Activated naive CD8-positive, alpha-beta T cell treated with anti-CD3 and anti-CD28 coated beads, Interleukin-2, amount 10 ng/mL, durations not matched to agents 7 days and 5 days (primary cell): ENCODE data around the gene AOX1. TPM values are rescaled to one million over a fixed set of nuclear protein-coding genes. Genes with fewer than 3 reads are reported as not detected.

ENCODE experiments used
- ATAC-seq: fragments of 150-1000 bp; cut with Tn5 transposase; one replicate; pipeline ENCODE4 v1.10.0; 2021; ENCODE audit warnings: low read depth, moderate library complexity
- POLR2A ChIA-PET: fragments of 350-600 bp; sonication (Branson Sonifier 250); formaldehyde crosslinking; loops from one replicate; lab custom pipeline; 2021; ENCODE audit warnings: antibody characterized with exemption; lab: Charles Lee
- DNase-seq: peaks from one replicate; pipeline ENCODE4 v3.0.0; 2021
- H3K27ac Mint-ChIP-seq: one replicate; pipeline ENCODE4 v1.8.0; 2022; ENCODE audit warnings: mild to moderate bottlenecking, mixed read lengths
- H3K27me3 Mint-ChIP-seq: one replicate; pipeline ENCODE4 v1.8.0; 2022; ENCODE audit warnings: mild to moderate bottlenecking, moderate library complexity, mixed read lengths
- H3K36me3 Mint-ChIP-seq: one replicate; pipeline ENCODE4 v1.8.0; 2021; ENCODE audit warnings: mild to moderate bottlenecking, mixed read lengths
- H3K4me1 Mint-ChIP-seq: one replicate; pipeline ENCODE4 v1.8.0; 2021; ENCODE audit warnings: mixed read lengths
- H3K4me3 Mint-ChIP-seq: one replicate; pipeline ENCODE4 v1.8.0; 2022; ENCODE audit warnings: mild to moderate bottlenecking, moderate library complexity, mixed read lengths
- H3K9me3 Mint-ChIP-seq: one replicate; pipeline ENCODE4 v1.8.0; 2021; ENCODE audit warnings: mixed read lengths
- total RNA-seq, 2 experiments: library from RNA; stranded (reverse); gene quantifications; one replicate each; pipeline ENCODE4 v1.2.3, GENCODE V29; 2021

Gene AOX1
- total RNA-seq, 2 experiments from 2014 or later, result not detected

DNA sequence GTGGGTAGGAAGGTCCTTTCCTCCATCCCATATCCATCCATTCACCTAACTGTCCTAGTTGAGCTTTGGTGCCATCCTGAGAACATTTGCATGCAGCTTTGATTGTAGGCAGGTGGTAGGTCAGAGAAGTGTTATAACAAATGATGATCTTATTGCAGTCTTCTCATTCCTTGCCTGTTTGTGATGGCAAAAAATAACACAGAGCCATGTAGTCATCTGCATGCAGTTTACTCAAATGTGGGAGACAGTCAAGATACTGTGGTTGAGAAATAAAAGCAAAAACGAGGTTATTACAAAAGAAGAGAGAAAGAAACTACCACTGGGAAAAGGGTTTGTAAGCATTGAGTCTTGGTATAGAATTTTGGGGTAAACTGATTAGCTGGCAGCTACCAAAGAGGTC lies 66.3 kb downstream of the AOX1 start:
- peaks cover 20% of the 10 kb centered on the region for H3K27me3 Mint-ChIP-seq
- DNase-seq, result no peak
- H3K36me3 Mint-ChIP-seq, result no peaks in the 10 kb centered on the region
- POLR2A ChIA-PET, result no interaction called here
- no peak overlapping the region for H3K4me3 Mint-ChIP-seq
- H3K4me1 Mint-ChIP-seq, result no peaks in the 10 kb centered on the region
- ATAC-seq, result no peak
- no peak overlapping the region for H3K27ac Mint-ChIP-seq
- H3K9me3 Mint-ChIP-seq, result no peaks in the 10 kb centered on the region

DNA sequence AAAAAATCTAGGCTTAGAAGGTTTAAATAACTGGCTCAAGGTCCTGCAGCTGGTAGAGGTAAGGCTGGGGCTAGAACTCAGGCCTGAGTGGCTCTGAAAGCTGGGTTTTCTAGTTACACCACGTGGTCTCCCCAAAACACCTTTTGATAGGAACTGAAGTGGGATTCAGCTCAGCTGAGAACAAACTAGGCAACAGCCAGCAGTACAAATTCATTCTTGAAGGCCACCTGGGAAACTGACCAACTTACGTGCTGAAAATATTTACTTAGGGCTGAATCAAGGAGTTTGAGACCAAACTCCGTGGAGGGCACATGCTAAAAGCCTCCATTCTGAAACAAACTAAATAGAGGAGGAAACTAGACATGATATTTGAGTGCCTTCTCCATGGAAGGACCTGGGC lies 67.2 kb downstream of the AOX1 start:
- Mint-ChIP-seq H3K9me3 (no peaks in the 10 kb centered on the region), H3K4me3 (no peak overlapping the region), H3K36me3 (no peaks in the 10 kb centered on the region), H3K27me3 (peaks cover 18% of the 10 kb centered on the region), H3K27ac (no peak overlapping the region), H3K4me1 (no peaks in the 10 kb centered on the region)
- DNase-seq, result no peak
- POLR2A ChIA-PET, result no interaction called here
- no peak for ATAC-seq

DNA sequence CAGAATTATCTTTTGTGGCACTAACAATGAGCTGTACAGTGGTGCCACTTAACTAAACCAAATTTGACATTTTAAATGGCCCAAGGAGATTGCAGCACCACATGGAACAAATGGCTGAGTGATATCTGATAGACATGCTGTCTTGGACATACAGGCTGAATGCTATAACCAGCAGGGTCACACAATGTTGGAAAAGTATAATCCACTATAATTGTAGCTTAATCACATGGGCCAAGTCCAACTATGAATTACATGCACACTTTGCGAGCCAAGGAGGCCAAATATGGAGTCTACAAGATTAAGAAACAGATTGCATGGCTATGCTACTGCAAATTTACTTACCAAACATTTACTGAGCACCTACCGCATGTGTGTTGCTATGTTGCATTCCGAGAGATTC lies 69.0 kb downstream of the AOX1 start:
- no peak for ATAC-seq
- Mint-ChIP-seq H3K4me1 (no peaks in the 10 kb centered on the region), H3K27me3 (peaks cover 17% of the 10 kb centered on the region), H3K4me3 (no peak overlapping the region), H3K27ac (no peak overlapping the region), H3K9me3 (no peaks in the 10 kb centered on the region), H3K36me3 (no peaks in the 10 kb centered on the region)
- POLR2A ChIA-PET, result no interaction called here
- no peak for DNase-seq

DNA sequence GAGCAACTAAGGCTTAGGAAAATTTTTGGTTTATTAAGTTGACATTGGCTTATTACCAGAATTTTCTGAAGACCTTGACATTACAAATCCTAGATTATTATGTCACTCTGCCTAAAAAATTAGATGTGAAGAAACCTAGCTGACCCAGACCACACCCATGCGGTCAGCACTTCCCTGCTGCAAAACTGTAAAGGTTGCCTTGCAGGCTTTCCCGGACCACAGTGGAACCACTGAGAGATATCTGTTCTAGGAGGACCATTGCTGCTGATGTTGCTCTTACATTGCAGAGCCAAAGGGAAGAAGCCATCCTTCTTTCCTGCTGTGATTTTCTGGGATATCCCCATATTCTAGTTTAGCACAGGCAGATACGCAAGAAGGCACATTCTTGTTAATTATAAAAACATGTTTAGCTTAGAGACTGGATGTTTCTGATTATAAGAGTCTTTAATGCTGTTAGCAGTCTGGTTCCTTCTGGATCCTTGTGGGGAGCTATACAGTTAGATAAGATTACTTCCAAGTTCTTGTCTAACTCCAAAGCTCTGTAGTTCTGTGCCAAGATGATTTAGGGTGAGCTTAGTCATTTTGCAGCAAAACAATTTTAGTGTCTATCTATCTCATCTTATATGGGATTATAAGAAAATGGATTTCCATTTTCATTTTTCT lies 70.2 kb downstream of the AOX1 start:
- no peaks in the 10 kb centered on the region for H3K36me3 Mint-ChIP-seq
- no peaks in the 10 kb centered on the region for H3K9me3 Mint-ChIP-seq
- ATAC-seq, result no peak
- no peaks in the 10 kb centered on the region for H3K4me1 Mint-ChIP-seq
- peaks cover 24% of the 10 kb centered on the region for H3K27me3 Mint-ChIP-seq
- H3K4me3 Mint-ChIP-seq, result no peak overlapping the region
- no peak for DNase-seq
- POLR2A ChIA-PET, result no interaction called here
- H3K27ac Mint-ChIP-seq, result no peak overlapping the region

DNA sequence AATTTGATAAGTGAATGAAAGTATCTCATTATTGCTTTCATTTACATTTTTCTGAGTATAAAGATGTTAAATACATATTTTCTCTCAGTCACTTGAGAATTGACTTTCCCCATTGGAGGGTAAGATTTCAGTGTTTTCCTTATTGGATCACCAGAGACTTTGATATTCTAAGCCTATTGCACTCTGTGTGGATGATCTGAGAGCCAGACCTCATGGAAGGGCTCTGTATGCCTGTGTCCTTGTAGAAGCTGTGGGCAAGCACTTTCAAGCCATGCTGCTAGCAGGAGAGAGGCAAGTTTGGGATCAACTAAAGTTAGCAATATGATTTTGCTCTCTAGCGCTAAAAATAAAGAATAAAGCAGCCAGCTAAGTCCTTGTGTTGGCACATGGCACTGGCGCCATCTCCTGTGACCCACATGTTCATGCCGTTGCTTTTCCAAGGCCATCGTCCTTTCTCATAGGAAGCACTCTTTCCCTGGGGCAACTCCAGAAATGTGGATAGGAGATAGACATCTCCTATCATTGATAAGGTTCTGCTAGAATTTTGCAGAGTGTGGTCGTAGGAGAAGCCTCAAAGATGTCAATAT lies 72.6 kb downstream of the AOX1 start:
- POLR2A ChIA-PET, result no interaction called here
- no peak overlapping the region for H3K27ac Mint-ChIP-seq
- H3K36me3 Mint-ChIP-seq, result no peaks in the 10 kb centered on the region
- DNase-seq, result no peak
- no peak overlapping the region for H3K4me3 Mint-ChIP-seq
- no peak for ATAC-seq
- H3K9me3 Mint-ChIP-seq, result no peaks in the 10 kb centered on the region
- peaks cover 32% of the 10 kb centered on the region for H3K27me3 Mint-ChIP-seq
- no peaks in the 10 kb centered on the region for H3K4me1 Mint-ChIP-seq

DNA sequence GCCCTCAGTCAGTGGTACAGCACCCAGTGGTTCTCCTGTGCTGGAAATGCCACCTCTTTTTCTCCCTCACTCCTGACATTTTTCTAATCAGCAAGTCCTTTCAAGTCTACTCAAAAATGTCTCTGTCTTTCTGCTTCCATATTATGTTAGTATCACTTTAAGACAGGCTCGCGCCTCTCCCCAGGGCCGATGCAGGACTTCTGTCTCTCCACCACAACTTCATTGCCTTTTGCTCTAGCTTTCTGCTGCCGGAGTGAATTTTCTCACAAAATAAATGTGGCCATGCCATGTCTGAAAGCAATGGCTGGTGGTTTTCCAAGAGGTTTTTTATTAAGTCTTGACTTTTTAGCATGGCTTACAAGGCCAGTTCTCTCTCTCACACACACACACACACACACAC lies 73.6 kb downstream of the AOX1 start:
- H3K27me3 Mint-ChIP-seq, result peaks cover 31% of the 10 kb centered on the region
- no peak overlapping the region for H3K27ac Mint-ChIP-seq
- no peak for DNase-seq
- POLR2A ChIA-PET, result no interaction called here
- H3K4me1 Mint-ChIP-seq, result no peaks in the 10 kb centered on the region
- no peak for ATAC-seq
- no peaks in the 10 kb centered on the region for H3K9me3 Mint-ChIP-seq
- H3K4me3 Mint-ChIP-seq, result no peak overlapping the region
- H3K36me3 Mint-ChIP-seq, result no peaks in the 10 kb centered on the region

DNA sequence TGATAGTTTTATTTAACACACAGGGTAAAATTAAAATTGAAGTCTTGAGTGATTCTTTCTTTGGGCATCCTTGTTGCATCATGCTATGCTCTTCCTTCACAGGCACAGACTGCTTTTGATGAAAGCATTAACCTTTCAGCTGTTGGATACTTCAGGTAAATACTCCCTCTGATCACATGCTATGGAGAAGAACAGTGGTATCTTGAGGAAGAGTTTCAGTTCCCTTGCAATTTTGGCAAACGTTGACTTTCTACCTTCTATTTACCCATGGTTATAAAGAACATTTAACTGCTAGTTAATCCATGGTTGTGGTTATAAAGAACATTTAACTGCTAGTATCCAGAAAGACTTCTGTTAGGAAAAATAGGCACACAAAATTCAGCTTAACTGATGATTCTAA lies 75.7 kb downstream of the AOX1 start:
- no peaks in the 10 kb centered on the region for H3K36me3 Mint-ChIP-seq
- H3K4me3 Mint-ChIP-seq, result no peak overlapping the region
- H3K27ac Mint-ChIP-seq, result no peak overlapping the region
- ATAC-seq, result no peak
- H3K4me1 Mint-ChIP-seq, result no peaks in the 10 kb centered on the region
- peaks cover 25% of the 10 kb centered on the region for H3K27me3 Mint-ChIP-seq
- H3K9me3 Mint-ChIP-seq, result no peaks in the 10 kb centered on the region
- POLR2A ChIA-PET, result no interaction called here
- DNase-seq, result no peak

- Mint-ChIP-seq H3K27ac (no peak overlapping the region), H3K9me3 (no peaks in the 10 kb centered on the region), H3K4me3 (no peak overlapping the region), H3K36me3 (no peaks in the 10 kb centered on the region), H3K27me3 (peaks cover 23% of the 10 kb centered on the region), H3K4me1 (peaks cover 2% of the 10 kb centered on the region)
- no peak for ATAC-seq
- POLR2A ChIA-PET, result no interaction called here
- DNase-seq, result no peak
These were observed 76.9 kb downstream of the AOX1 start for GRCh38 chr2:200662727-200663126.

- POLR2A ChIA-PET, result no interaction called here
- Mint-ChIP-seq H3K9me3 (no peaks in the 10 kb centered on the region), H3K27me3 (peaks cover 16% of the 10 kb centered on the region), H3K36me3 (no peaks in the 10 kb centered on the region), H3K4me1 (peaks cover 2% of the 10 kb centered on the region), H3K4me3 (no peak overlapping the region), H3K27ac (no peak overlapping the region)
- DNase-seq (no peak), ATAC-seq (no peak)
These were observed 79.1 kb downstream of the AOX1 start for GRCh38 chr2:200664770-200665494.

DNA sequence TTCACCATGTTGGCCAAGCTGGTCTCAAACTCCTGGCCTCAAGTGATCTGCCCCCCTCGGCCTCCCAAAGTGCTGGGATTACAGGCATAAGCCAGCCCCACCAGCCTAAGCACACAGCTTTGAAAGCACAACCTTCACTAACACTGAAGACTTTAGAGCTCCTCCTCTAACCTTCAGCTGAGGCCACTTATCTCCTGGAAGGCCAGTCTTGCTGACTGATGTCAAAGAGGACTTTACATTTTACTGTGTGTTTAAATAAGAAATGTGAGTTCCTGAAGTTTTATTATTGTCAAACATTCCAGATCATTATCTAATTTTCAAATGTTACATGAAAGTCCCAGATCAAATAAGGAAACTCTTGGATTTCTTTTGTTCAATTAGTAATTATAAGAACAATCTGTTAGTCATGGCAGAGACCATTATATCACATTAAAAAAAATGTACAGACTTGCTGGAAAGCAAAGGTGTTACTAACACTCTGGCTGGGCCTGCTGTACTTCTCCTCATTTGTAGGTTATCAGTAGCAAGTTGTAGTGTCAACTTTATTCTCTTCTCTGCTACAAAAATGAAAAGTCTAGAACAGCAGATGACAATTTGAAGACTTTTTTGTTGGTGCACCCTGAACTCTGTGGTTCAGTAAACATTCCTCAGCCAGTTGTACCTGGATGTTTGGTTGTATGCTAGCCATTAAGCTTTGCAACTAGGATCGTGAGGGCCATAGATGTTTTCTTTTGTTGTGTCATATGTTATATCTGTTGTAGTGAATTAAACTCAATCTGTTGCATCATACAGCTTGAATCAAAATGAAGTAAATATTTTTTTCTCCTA lies 80.0 kb downstream of the AOX1 start:
- Mint-ChIP-seq H3K27ac (no peak overlapping the region), H3K9me3 (no peaks in the 10 kb centered on the region), H3K27me3 (peaks cover 11% of the 10 kb centered on the region), H3K4me1 (peaks cover 2% of the 10 kb centered on the region), H3K4me3 (no peak overlapping the region), H3K36me3 (no peaks in the 10 kb centered on the region)
- ATAC-seq (no peak), DNase-seq (no peak)
- POLR2A ChIA-PET, result no interaction called here

DNA sequence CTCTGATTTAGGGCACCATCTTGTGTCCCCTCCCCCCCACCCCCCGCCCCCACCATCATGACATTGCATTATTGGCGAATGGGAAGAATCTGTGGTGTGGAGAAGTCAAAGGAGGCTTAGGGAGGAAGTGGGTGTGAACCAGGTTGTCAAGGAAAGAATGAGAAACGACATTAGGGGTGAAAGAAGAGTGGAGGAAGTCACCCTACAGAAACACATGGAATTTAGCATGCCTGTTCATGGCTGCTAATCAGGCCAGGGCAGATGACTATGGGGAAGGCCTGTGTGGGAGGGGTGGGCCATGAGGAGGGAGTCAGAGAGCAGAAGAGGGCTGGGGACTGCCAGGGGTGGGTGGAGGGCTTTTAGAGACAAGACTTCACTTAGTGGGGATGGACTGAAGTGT lies 81.6 kb downstream of the AOX1 start:
- Mint-ChIP-seq H3K27me3 (peaks cover 6% of the 10 kb centered on the region), H3K4me3 (no peak overlapping the region), H3K9me3 (no peaks in the 10 kb centered on the region), H3K27ac (no peak overlapping the region), H3K4me1 (peaks cover 2% of the 10 kb centered on the region), H3K36me3 (no peaks in the 10 kb centered on the region)
- POLR2A ChIA-PET, result no interaction called here
- no peak for ATAC-seq
- DNase-seq, result no peak

DNA sequence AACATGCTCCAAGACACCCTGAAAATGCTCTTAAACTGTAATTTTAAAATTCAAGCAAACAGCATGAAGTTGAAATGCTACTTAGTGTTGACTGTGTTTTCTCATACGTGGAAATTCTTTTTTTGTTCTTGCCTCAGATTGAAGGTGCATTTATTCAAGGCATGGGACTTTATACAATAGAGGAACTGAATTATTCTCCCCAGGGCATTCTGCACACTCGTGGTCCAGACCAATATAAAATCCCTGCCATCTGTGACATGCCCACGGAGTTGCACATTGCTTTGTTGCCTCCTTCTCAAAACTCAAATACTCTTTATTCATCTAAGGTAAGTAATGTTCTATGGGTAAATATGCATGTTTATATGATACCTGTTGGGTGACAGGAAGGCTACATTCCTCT lies 82.7 kb downstream of the AOX1 start:
- Mint-ChIP-seq H3K36me3 (no peaks in the 10 kb centered on the region), H3K4me1 (peaks cover 10% of the 10 kb centered on the region), H3K27ac (no peak overlapping the region), H3K9me3 (no peaks in the 10 kb centered on the region), H3K4me3 (no peak overlapping the region), H3K27me3 (peaks cover 9% of the 10 kb centered on the region)
- no peak for ATAC-seq
- DNase-seq, result no peak
- POLR2A ChIA-PET, result no interaction called here

- Mint-ChIP-seq H3K9me3 (no peaks in the 10 kb centered on the region), H3K36me3 (no peaks in the 10 kb centered on the region), H3K4me3 (no peak overlapping the region), H3K27ac (no peak overlapping the region), H3K27me3 (peaks cover 10% of the 10 kb centered on the region), H3K4me1 (peaks cover 13% of the 10 kb centered on the region)
- DNase-seq, result no peak
- no peak for ATAC-seq
- POLR2A ChIA-PET, result no interaction called here
These were observed 83.5 kb downstream of the AOX1 start for GRCh38 chr2:200669308-200669707.
